SK-N-MC (cell line): ENCODE results near the gene PHC3.
"Not testable (repeated sequence)": the region's sequence is repeated elsewhere in the genome, so short reads cannot be mapped to it uniquely, and the experiment has no call there.

ENCODE experiments used
- DNase-seq: peaks from one replicate; pipeline ENCODE4 v3.0.0-alpha.2; 2011; ENCODE audit warnings: low read depth, low spot score
- H3K27ac ChIP-seq: fragments of 200-600 bp; sonication (generic); 2 replicates; pipeline ENCODE4 v1.5.1; 2016; ENCODE audit warnings: mixed run types
- H3K36me3 ChIP-seq: fragments of 200-600 bp; sonication (generic); 2 replicates; pipeline ENCODE4 v1.6.1; 2017; ENCODE audit warnings: antibody characterized with exemption, low read length, mixed read lengths; ENCODE audit not compliant: insufficient read depth
- H3K4me3 ChIP-seq: fragments of 200-600 bp; sonication (generic); 2 replicates; pipeline ENCODE4 v1.5.1; 2016
- H3K9ac ChIP-seq: fragments of 200-600 bp; sonication (generic); 2 replicates; pipeline ENCODE4 v1.8.0; 2017; ENCODE audit warnings: mixed run types, mixed read lengths; ENCODE audit not compliant: insufficient read length
- H3K9me3 ChIP-seq: fragments of 200-600 bp; sonication (generic); 2 replicates; pipeline ENCODE4 v1.6.1; 2017; ENCODE audit warnings: low read depth, mild to moderate bottlenecking, antibody characterized with exemption, low read length, moderate library complexity, mixed read lengths
- EZH2 ChIP-seq: fragments of 200-600 bp; sonication (generic); IDR thresholded peaks from one replicate; pipeline ENCODE4 v1.6.1; 2017; ENCODE audit warnings: antibody characterized with exemption
- FOXP2 ChIP-seq: optimal IDR thresholded peaks from 2 replicates; pipeline ENCODE3; 2011; ENCODE audit warnings: mild to moderate bottlenecking, moderate library complexity; ENCODE audit not compliant: insufficient read depth; ENCODE audit errors: extremely low read length, control extremely low read depth
- POLR2AphosphoS5 ChIP-seq: IDR thresholded peaks from 2 replicates; pipeline ENCODE4 v1.6.1; 2012; ENCODE audit warnings: mild to moderate bottlenecking, low read depth, low read length, borderline replicate concordance

PHC3 gene

GRCh38 chr3:170128259-170128976 is 53.1 kb downstream of the PHC3 start:
- DNase-seq, result peak; percentile 66
- 0 out of 2 replicates have a peak, but pooled peaks cover 6% of the 10 kb centered on the region for H3K9me3 ChIP-seq
- peak overlapping the region; percentile 76 for H3K27ac ChIP-seq
- H3K9ac ChIP-seq, result no peak overlapping the region
- TF ChIP-seq FOXP2 (no peak), POLR2AphosphoS5 (peak; percentile 59; the same call in 1 of the 2 replicates)
- H3K4me3 ChIP-seq, result peak overlapping the region; percentile 27
- H3K36me3 ChIP-seq, result peaks cover 50% of the 10 kb centered on the region

- no peak for DNase-seq
- no peak for TF ChIP-seq POLR2AphosphoS5
- no peak for TF ChIP-seq EZH2
- no peak for TF ChIP-seq FOXP2
- Histone ChIP-seq H3K9me3 (no peaks in the 10 kb centered on the region), H3K4me3 (no peak overlapping the region), H3K36me3 (peaks cover 82% of the 10 kb centered on the region), H3K27ac (no peak overlapping the region), H3K9ac (no peak overlapping the region)
Observed at GRCh38 chr3:170117134-170117533, 64.4 kb downstream of the PHC3 start.

GRCh38 chr3:170114165-170114564 is 67.4 kb downstream of the PHC3 start:
- peaks cover 71% of the 10 kb centered on the region for H3K36me3 ChIP-seq
- DNase-seq, H3K9me3 ChIP-seq, H3K4me3 ChIP-seq, H3K9ac ChIP-seq, H3K27ac ChIP-seq: not testable (repeated sequence)

- peaks cover 62% of the 10 kb centered on the region for H3K36me3 ChIP-seq
- no peak overlapping the region for H3K4me3 ChIP-seq
- H3K9me3 ChIP-seq, result no peaks in the 10 kb centered on the region
- TF ChIP-seq FOXP2, result no peak
- H3K27ac ChIP-seq, result peak overlapping the region; percentile 76
- no peak overlapping the region for H3K9ac ChIP-seq
- no peak for DNase-seq
Observed at GRCh38 chr3:170111147-170111771, 70.3 kb downstream of the PHC3 start.

GRCh38 chr3:170109579-170110293 is 71.8 kb downstream of the PHC3 start:
- no peak overlapping the region for H3K4me3 ChIP-seq
- H3K9ac ChIP-seq, result no peak overlapping the region
- H3K27ac ChIP-seq, result no peak overlapping the region
- no peak for DNase-seq
- H3K9me3 ChIP-seq, result no peaks in the 10 kb centered on the region
- peaks cover 61% of the 10 kb centered on the region for H3K36me3 ChIP-seq
- TF ChIP-seq POLR2AphosphoS5, result no peak
- no peak for TF ChIP-seq EZH2
- no peak for TF ChIP-seq FOXP2

GRCh38 chr3:170108955-170109354 is 72.6 kb downstream of the PHC3 start:
- H3K4me3 ChIP-seq, result no peak overlapping the region
- peaks cover 54% of the 10 kb centered on the region for H3K36me3 ChIP-seq
- H3K9ac ChIP-seq, result no peak overlapping the region
- TF ChIP-seq EZH2 (no peak), FOXP2 (no peak), POLR2AphosphoS5 (no peak)
- no peak for DNase-seq
- H3K27ac ChIP-seq, result peak overlapping the region; percentile 15; the same call in 1 of the 2 replicates
- H3K9me3 ChIP-seq, result no peaks in the 10 kb centered on the region

- peak overlapping the region; percentile 25 for H3K27ac ChIP-seq
- no peak overlapping the region for H3K9ac ChIP-seq
- H3K36me3 ChIP-seq, result peaks cover 46% of the 10 kb centered on the region
- no peak for DNase-seq
- TF ChIP-seq POLR2AphosphoS5, result no peak
- no peak for TF ChIP-seq EZH2
- TF ChIP-seq FOXP2, result no peak
- no peak overlapping the region for H3K4me3 ChIP-seq
- H3K9me3 ChIP-seq, result no peaks in the 10 kb centered on the region
Observed at GRCh38 chr3:170107941-170108340, 73.6 kb downstream of the PHC3 start.

- H3K36me3 ChIP-seq, result peaks cover 73% of the 10 kb centered on the region
- TF ChIP-seq FOXP2, result no peak
- TF ChIP-seq EZH2, result no peak
- TF ChIP-seq POLR2AphosphoS5, result no peak
- DNase-seq, result no peak
Observed at GRCh38 chr3:170102431-170102830, 79.1 kb downstream of the PHC3 start.

More at GRCh38 chr3:170102431-170102830, 79.1 kb downstream of the PHC3 start:
- H3K4me3 ChIP-seq, result no peak overlapping the region
- H3K9me3 ChIP-seq, result no peaks in the 10 kb centered on the region
- no peak overlapping the region for H3K9ac ChIP-seq
- no peak overlapping the region for H3K27ac ChIP-seq
